DND-41 (cell line): ENCODE results near the gene CIAO3.

Experiments
- ATAC-seq: fragments of 200-7000 bp; cut with Tn5 transposase; 3 replicates; pipeline ENCODE4 v1.9.1; 2021; ENCODE audit warnings: low read depth; ENCODE audit not compliant: insufficient read depth
- DNase-seq: peaks from one replicate; pipeline ENCODE4 v3.0.0-alpha.2; 2020
- H2AFZ ChIP-seq: 2 replicates; pipeline ENCODE4 v1.6.0; 2012; ENCODE audit warnings: low read depth, low read length
- H3K27ac ChIP-seq: 2 replicates; pipeline ENCODE4 v1.5.1; 2012; ENCODE audit warnings: low read length, inconsistent platforms
- H3K27me3 ChIP-seq: fragments of 200-600 bp; sonication (generic); 2 replicates; pipeline ENCODE4 v1.6.0; 2012; ENCODE audit warnings: low read length, mild to moderate bottlenecking, inconsistent platforms; ENCODE audit not compliant: insufficient read depth, poor library complexity
- H3K36me3 ChIP-seq: 2 replicates; pipeline ENCODE4 v1.5.1; 2012; ENCODE audit warnings: low read length, inconsistent platforms; ENCODE audit not compliant: insufficient read depth
- H3K4me1 ChIP-seq: 2 replicates; pipeline ENCODE4 v1.5.1; 2012; ENCODE audit warnings: mild to moderate bottlenecking, low read length; ENCODE audit not compliant: insufficient read depth
- H3K4me2 ChIP-seq: 2 replicates; pipeline ENCODE4 v1.6.0; 2012; ENCODE audit warnings: mild to moderate bottlenecking, moderate library complexity, low read length, inconsistent platforms; ENCODE audit not compliant: insufficient read depth
- H3K4me3 ChIP-seq, 2 experiments: fragments of 200-600 bp in 1 of 2; shearing (Covaris generic) in 1 of 2; 2 replicates each; pipeline ENCODE4 v1.5.1; 2012 to 2016; ENCODE audit warnings: inconsistent platforms in 2 of 2, low read length in 2 of 2, mild to moderate bottlenecking in 2 of 2, low read depth in 1 of 2, moderate library complexity in 1 of 2
- H3K79me2 ChIP-seq: 2 replicates; pipeline ENCODE4 v1.6.0; 2012; ENCODE audit warnings: low read length, inconsistent platforms; ENCODE audit not compliant: insufficient read depth
- H3K9ac ChIP-seq: 2 replicates; pipeline ENCODE4 v1.6.0; 2012; ENCODE audit warnings: low read depth, mild to moderate bottlenecking, inconsistent platforms, low read length, moderate library complexity
- H3K9me3 ChIP-seq: 2 replicates; pipeline ENCODE4 v1.5.1; 2012; ENCODE audit warnings: low read length, moderate library complexity, mild to moderate bottlenecking, inconsistent platforms; ENCODE audit not compliant: insufficient read depth, severe bottlenecking
- H4K20me1 ChIP-seq: 2 replicates; pipeline ENCODE4 v1.6.0; 2012; ENCODE audit warnings: low read length; ENCODE audit not compliant: insufficient read depth
- CTCF ChIP-seq: IDR thresholded peaks from 2 replicates; pipeline ENCODE4 v1.5.1; 2012; ENCODE audit warnings: borderline replicate concordance, low read length, moderate library complexity, mild to moderate bottlenecking; ENCODE audit not compliant: poor library complexity, severe bottlenecking; ENCODE audit errors: extremely low read depth
- EZH2 ChIP-seq: IDR thresholded peaks from 3 replicates; pipeline ENCODE4 v1.6.1; 2012; ENCODE audit warnings: borderline replicate concordance, low read depth, mild to moderate bottlenecking, moderate library complexity, low read length, inconsistent platforms; ENCODE audit not compliant: severe bottlenecking

The CIAO3 gene

GRCh38 chr16:764848-765487 is 24.2 kb upstream of the CIAO3 start:
- TF ChIP-seq EZH2 (no peak), CTCF (no peak)
- DNase-seq: no peak
- Histone ChIP-seq H3K27ac (no peak overlapping the region), H3K36me3 (no peaks in the 10 kb centered on the region), H3K4me2 (no peak overlapping the region), H2AFZ (no peak overlapping the region), H3K9ac (no peak overlapping the region), H3K4me3 (no peak overlapping the region), H4K20me1 (no peaks in the 10 kb centered on the region; the same call in 1 of the 2 replicates), H3K9me3 (no peaks in the 10 kb centered on the region), H3K27me3 (no peaks in the 10 kb centered on the region), H3K4me1 (no peaks in the 10 kb centered on the region), H3K79me2 (no peaks in the 10 kb centered on the region)
- ATAC-seq: no peak

DNA sequence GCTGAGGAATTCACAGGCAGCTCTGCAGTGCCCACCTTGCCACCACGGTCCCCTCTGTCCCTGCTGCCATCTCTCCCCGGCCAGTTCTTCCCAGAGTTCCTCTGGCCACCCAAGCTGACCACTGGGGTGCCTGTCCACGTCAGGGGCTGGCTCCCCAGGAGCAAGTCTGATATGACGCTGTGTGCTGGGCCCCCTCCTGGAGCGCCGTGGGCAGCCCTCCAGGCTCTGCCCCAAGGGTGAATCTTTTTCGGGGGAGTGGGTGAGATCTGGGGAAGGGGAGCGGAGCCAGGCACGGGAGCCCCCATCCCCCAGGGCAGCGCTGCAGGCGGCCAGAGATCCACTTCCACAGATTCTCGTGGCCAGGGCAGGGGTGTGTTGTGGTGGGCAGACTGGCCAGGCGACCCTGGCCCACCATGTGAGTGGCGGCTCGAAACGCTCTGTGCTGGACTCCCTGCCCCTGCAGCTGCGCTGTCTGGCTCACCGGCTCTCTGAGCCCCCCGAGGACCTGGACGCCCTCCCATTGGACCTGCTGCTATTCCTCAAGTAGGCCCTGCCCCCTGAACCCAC is 23.5 kb upstream of the CIAO3 start:
- Histone ChIP-seq H3K4me1 (no peaks in the 10 kb centered on the region), H3K27me3 (no peaks in the 10 kb centered on the region), H4K20me1 (no peaks in the 10 kb centered on the region; the same call in 1 of the 2 replicates), H2AFZ (no peak overlapping the region), H3K27ac (no peak overlapping the region), H3K79me2 (no peaks in the 10 kb centered on the region), H3K4me2 (no peak overlapping the region), H3K4me3 (no peak overlapping the region), H3K36me3 (no peaks in the 10 kb centered on the region), H3K9me3 (no peaks in the 10 kb centered on the region), H3K9ac (no peak overlapping the region)
- no peak for ATAC-seq
- no peak for DNase-seq
- no peak for TF ChIP-seq EZH2
- TF ChIP-seq CTCF: no peak

- ATAC-seq: no peak
- H3K27ac ChIP-seq: no peak overlapping the region
- no peaks in the 10 kb centered on the region for H3K36me3 ChIP-seq
- H3K27me3 ChIP-seq: no peaks in the 10 kb centered on the region
- H3K9me3 ChIP-seq: no peaks in the 10 kb centered on the region
- H3K4me3 ChIP-seq: no peak overlapping the region
- H3K4me2 ChIP-seq: no peak overlapping the region
- H3K79me2 ChIP-seq: no peaks in the 10 kb centered on the region
- no peak for DNase-seq
- H4K20me1 ChIP-seq: no peaks in the 10 kb centered on the region; the same call in 1 of the 2 replicates
- no peak overlapping the region for H2AFZ ChIP-seq
- TF ChIP-seq EZH2 (no peak), CTCF (no peak)
- H3K4me1 ChIP-seq: no peaks in the 10 kb centered on the region
- H3K9ac ChIP-seq: no peak overlapping the region
These were observed 22.8 kb upstream of the CIAO3 start for GRCh38 chr16:763369-764183.
